ENCODE data around the gene VAX1.

DNA sequence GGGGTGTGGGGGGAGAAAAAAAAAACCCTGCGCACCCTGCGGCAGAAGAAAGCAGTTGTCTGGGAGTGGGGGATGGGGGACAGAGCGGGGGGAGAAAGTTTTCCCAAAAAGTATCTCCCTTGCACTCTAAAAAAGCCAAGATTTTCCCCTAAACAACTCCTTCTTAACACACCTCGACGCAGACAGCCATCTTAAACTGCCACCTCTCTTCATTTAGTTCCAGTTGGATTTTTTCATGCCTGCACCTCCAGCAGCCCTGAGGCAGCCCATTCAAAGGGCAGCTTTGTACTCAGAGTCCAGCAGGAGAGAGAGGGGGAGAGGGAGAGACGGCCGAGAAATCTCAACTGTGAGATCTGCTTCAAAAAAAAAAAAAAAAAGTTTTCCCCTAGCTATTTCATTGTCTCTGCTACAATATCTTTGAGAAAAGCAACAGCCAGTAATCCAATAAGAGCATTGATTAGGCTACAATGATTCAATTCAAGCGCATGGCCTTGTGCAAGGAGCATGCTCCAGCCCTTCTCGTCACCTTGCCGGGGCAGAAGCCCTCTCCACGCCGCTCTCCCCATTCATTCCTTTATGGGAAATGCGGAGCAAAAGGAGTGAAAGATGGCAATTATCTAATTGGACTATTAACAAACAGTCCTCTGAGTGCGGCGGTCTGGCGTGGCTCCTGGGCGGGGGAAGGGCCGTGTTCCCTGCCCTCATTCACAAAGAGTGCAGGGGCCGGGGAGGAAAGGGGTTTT lies 939 bp upstream of the VAX1 start:
- TF ChIP-seq CTCF (IDR thresholded peaks at IDR 0.05; ENCODE audit: low read depth, low read length), result no peak
- no peak for TF ChIP-seq EZH2phosphoT487 (IDR thresholded peaks at IDR 0.05; ENCODE audit: low read depth)
